GM18868 (cell line): ENCODE measurements around the gene ANAPC10.
A peak's percentile ranks its signal among the peaks of the same experiment; 100 is the strongest.
"Not testable (repeated sequence)": the region's sequence is repeated elsewhere in the genome, so short reads cannot be mapped to it uniquely, and the experiment has no call there.

Experiments
- ATAC-seq: cut with Tn5 transposase; IDR thresholded peaks from one replicate; pipeline ENCODE4 v1.9.1; 2021; ENCODE audit warnings: mild to moderate bottlenecking, moderate library complexity; ENCODE audit not compliant: unreplicated experiment

The ANAPC10 gene

DNA sequence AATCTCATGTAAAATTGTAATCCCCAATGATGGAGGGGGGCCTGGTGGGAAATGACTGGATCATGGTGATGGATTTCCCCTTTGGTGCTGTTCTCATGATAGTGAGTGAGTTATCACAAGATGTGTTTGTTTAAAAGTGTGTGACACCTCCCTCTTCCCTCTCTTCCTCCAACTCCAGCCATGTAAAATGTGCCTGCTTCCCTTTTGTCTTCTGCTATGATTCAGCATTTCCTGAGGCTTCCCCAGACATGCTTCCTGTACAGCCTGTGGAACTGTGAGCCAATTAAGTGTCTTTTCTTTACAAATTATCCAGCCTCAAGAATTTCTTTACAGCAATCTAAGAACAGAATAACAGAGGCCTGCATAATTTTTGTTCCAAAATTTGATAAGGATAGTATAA lies 85.2 kb downstream of the ANAPC10 start:
- peak; percentile 46 for ATAC-seq

DNA sequence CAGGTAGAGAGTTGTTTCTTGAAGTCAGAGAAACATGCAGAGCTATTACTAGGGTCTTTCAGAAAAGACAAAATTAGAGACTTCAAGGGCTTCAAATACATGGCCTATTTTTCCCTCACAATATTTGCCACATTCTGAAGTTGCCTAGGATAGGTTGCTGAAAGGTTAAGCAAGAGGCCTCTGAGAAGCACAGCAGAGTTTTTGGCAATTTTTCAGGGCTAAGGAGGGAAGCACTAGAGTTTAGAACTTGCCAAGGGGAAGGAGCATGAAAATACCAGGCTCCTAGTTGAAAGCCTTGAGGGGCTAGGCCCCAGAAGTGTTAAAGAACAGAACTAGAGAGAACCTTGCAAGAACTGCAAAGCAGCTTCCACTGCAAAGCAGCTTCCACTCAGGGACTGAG lies 86.4 kb downstream of the ANAPC10 start:
- no peak for ATAC-seq

DNA sequence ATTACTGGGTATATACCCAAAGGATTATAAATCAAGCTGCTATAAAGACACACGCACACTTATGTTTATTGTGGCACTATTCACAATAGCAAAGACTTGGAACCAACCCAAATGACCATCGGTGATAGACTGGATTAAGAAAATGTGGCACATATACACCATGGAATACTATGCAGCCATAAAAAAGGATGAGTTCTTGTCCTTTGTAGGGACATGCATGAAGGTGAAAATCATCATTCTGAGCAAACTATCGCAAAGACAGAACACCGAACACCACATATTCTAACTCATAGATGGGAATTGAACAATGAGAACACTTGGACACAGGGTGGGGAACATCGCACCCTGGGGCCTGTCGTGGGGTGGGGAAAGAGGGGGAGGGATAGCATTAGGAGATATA lies 87.7 kb downstream of the ANAPC10 start:
- not testable (repeated sequence) for ATAC-seq

DNA sequence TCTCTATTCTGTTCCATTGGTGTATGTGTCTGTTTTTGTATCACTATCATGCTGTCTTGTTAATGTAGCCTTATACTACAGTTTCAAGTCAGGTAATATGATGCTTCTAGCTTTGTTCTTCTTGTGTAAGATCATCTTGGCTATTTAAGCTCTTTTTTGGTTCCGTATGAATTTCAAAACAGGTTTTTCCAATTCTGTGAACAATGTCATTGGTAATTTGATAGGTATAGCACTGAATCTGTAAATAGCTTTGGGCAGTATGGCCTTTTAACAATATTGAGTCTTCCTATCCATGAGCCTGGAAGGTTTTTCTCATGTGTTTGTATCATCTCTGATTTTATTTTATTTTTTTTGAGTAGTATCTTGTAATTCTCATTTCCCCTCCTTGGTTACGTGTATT lies 94.3 kb downstream of the ANAPC10 start:
- no peak for ATAC-seq

DNA sequence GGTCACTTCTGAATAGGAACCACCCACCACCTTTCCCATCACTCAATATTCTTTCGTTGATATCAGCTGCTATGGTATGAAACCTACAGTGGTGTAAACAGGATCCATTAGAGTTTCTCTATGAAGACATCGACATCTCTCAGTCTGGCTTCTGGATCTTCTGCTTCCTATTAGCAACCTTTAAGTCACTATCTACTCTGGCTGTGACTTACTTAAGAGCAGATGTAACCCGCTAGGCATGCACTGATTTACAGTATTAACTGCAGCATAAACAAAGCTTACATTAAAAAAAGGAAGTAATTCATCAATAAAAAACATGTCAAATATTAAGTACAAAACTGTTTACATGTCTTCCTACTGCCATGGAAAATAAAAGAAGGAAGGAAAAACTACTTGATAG lies 96.4 kb downstream of the ANAPC10 start:
- no peak for ATAC-seq

DNA sequence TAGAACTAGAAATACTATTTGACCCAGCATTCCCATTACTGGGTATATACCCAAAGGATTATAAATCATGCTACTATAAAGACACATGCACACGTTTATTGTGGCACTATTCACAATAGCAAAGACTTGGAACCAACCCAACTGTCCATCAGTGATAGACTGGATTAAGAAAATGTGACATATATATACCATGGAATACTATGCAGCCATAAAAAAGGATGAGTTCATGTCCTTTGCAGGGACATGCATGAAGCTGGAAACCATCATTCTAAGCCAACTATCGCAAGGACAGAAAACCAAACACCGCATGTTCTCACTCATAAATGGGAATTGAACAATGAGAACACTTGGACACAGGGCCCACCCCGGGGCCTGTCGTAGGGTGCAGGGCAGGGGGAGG lies 97.3 kb downstream of the ANAPC10 start:
- ATAC-seq: not testable (repeated sequence)

DNA sequence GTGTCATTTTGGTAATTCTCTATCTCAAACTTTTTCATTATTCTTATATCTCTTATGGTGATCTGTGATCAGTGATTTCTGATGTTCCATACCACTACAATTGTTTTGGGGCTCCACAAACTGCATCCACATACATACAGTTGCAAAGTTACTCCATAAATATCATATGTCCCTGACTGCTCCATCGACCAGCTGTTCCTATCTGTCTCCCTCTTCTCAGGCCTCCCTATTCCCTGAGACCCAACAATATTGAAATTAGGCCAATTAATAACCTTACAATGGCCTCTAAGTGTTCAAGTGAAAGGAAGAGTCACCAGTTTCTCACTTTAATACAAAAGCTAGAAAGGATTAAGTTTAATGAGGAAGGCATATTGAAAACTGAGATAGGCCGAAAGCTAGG lies 108.7 kb downstream of the ANAPC10 start:
- ATAC-seq: no peak

DNA sequence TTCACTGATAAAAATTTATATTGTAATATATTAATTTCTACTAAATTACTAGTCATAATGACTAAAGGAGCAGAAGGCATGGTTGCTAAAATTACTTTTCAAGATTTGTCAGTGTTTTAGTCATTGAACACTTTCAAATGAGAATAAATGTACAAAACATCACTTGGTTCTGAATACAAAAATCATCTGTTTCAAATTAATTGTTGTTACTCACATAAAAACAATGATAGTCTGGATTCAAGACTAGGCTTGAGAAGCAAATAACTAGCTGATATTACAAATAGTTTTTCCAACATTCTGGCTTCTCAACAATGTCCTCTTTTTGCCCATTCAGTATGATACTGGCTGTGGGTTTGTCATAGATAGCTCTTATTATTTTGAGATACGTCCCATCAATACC lies 112.5 kb downstream of the ANAPC10 start:
- no peak for ATAC-seq

DNA sequence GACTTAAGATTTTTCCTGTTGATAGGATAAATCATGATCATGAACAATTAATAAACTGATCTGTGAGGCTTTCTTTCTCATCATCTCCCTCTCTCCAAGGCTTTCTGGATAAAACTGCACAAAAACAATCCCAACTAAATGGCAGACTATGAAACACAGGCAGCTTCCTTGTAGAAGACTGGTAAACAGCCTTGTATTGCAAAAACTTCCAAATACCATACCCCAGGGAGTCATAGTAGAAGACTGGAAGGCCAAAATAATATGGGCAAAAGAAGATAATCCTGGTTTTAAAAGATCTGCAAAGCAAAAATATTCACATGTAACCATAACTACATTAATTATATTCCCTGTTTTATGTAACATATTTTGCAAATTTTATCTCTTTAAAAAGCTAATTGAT lies 113.0 kb downstream of the ANAPC10 start:
- no peak for ATAC-seq

DNA sequence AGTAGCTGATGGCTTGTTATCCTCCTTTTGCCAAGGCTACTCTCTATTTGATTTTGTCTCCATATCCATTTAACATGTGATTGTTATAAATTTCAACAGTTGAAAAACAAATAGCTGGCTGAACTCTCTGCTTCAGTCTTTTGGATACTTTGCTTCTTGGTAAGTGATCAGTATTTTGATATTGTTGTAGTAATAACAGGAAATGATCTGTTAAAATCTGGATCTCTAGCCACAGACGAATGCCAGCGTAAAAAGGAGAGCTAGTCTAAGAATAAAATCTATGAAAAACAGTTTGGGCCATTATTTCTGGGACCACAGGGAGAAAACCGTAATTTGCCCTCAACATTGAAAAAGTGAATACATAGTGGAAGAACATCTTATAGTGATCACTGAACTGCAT lies 113.8 kb downstream of the ANAPC10 start:
- no peak for ATAC-seq

DNA sequence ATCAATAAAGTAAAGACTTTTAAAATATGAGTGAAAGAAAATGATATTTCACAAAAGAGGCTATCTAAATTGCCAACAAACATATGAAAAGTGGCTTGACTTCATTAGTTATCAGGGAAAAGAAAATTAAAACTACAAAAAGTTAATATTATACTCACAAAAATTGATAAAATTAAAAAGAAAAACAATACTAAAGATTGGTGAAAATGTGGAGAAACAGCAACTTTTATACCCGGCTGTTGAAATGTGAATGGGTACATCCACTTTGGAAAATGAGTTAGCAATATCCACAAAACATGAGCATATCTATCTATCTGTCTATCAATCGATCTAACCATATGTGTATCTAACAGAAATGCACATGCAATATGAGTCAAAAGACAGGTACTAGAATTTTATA lies 122.3 kb downstream of the ANAPC10 start:
- no peak for ATAC-seq

DNA sequence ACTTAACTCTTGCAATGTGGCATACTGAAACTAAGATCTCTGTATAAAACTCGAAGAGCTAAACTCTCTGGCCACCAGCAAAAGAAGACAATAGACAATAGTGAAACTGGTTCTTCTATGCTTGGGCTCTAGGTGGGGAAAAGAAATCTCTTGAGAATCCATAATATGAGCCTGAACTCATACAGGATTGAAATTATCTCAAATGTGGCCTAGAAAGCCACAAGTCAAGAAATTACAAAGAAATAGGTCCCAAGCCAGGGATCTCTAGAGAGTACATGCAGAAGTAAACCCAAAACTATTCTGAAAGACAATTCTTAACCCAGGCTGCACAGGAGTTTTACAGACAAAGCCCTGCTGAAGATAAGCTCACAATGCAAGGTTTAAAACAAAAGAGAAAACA lies 127.4 kb downstream of the ANAPC10 start:
- ATAC-seq: peak; percentile 77

DNA sequence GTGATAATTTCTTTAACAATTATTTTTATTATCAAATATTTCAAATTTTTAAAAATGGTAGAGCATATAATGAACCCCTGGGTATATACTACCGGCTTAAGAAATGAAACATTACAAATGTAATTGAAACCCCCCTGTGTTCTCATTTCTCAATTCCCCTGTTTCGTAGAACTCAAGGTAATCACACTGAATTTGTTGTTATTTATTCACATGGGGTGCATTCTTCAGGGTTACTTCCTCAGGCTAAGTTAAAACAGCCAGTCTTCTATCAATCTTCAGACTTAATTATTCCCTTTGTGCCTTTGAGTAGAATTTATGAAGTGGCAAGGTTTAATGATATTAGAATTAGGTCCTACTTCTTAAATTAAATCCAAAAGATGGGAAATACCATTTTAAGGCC lies 128.2 kb downstream of the ANAPC10 start:
- ATAC-seq: no peak

DNA sequence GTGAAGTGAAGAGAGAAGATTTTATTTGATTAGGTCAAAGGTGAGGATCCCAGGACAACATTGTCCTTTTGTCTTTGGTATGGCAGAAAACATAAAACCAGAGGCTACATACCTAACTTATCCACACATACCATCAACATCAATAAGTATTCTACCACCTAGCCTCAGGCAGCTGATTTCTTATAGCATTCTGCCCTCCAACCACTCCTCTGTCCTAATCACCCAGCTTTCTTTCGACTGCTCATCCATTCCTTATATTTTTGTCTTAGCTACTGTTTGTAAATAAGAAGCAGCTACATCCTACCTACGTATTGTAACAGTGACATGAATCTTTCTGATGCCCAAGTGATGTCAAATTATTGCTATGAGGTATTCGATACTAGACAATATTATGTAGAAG lies 129.4 kb downstream of the ANAPC10 start:
- ATAC-seq: no peak

DNA sequence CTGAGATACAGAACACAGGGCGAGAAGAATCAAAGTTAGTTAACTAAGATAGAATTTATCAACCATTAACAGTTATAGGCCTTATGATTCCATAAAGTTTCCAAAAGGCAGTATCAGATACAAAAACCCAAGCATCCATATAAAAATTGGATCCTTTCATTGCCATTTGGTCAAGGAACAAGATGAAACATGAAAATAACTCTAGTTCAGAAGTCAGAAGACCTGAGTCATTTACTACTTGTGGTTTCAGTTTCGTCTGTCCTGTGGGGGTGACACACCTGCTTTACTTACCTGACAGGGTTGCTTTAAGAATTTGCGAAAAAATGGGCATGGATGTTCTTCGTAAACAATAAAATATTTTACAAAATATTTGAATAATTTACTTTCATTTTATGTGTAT lies 130.8 kb downstream of the ANAPC10 start:
- peak; percentile 55 for ATAC-seq

DNA sequence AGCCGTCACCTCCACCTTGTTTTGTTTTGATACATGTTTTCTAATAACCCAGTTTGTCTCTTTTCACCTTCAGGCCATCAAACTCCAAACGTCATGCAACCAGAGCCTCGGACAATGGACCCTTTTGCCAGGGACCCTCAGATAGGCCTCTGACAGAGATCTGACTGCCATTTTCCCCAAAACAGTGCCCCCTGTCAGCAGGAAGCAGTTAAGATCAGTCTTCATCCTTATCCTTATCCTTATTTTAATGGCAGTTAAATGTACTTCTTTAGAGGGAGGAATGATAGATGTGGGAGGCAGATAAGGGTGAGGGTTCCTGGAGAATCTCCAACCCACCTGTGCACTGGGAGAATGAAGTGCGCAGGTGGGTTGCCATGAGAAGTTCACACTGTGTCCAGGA lies 135.7 kb downstream of the ANAPC10 start:
- ATAC-seq: no peak

DNA sequence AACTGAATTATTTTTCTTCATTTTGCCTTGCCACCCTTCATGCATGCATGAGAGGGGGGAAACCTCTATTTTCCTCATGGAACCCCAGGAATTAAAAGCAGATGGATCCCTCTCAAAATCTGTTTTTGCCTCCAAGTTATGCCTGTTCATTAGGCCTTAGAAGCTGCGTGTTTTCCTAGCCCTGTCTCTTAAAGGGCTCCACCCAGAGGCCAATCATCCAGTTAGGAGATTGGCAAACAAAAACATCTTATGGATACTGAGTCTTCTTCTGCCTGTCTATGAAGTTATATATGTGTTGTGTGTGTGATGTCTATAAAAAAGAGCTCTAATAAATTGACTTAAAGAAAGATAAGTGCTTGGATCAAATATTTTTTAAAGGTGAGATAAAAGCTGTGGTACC lies 142.9 kb downstream of the ANAPC10 start:
- no peak for ATAC-seq

DNA sequence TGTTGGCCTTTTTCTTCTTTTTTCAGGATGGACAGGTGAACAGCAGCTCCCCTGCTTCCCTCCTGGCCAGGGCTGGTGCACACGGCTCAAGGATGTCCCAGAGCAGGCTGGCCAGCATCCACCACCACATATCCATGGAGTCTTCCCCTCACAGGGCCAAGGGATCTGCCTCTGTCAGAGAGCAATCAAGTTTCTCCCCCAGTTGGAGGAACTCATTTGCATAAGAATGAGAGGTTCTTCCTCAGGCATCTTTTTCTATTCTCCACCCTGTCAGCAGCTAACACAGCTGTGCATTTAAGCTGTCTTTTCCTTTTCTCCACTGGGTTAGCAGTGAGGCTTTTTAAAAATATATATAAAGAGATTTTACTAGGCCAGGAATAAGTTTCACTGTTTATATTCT lies 143.8 kb downstream of the ANAPC10 start:
- no peak for ATAC-seq

DNA sequence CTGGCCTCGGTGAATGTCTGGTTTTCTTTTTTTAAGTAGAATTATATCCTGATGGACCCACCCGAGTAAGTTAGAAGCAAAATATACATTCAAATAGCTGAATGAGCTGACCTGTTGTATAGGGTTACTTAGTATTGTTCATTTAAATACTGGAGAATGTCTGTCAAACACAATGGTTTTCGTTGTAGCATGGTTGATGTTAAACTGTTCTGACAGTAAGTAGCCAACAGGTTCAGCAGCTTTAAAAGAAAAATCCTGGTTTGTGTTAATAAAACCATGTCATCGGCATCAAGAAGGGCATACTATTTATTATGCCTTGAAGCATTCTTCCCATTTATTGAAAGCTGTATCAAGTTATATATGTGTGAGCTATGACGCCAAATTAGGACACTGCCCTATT lies 149.6 kb downstream of the ANAPC10 start:
- no peak for ATAC-seq

DNA sequence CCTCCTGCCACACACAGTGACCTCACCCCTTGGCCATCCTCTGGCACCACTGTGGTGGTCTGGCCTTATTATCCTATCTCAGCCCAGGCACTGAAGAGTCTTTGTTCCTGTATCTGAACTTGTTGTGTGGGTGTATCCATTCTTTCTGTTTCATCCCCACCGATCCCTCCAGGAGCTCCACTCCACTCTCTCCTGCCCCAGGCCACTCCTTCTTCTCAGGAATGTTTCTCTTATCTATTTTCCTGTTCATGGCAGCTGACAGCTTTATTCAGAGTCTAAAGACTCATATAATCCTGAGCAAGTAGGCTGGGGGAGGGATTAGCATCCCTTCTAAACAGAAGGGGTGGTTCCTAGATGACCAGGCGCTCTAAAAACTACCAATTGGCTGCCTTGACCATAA lies 150.0 kb downstream of the ANAPC10 start:
- ATAC-seq: no peak
